COR-L47 (cell line): ENCODE data around the gene COA7.
A peak's percentile ranks its signal among the peaks of the same experiment; 100 is the strongest.
"Not testable (repeated sequence)": the region's sequence is repeated elsewhere in the genome, so short reads cannot be mapped to it uniquely, and the experiment has no call there.

Experiments
- DNase-seq: peaks from one replicate; lab custom pipeline; 2025; lab: John Stamatoyannopoulos, UW

Gene COA7

GRCh38 chr1:52697795-52698674 lies at the start of gene COA7:
COA7 (minus strand) TSS chr1:52698347; CDS start chr1:52698326, 21 bp downstream.
- peak; percentile 87 for DNase-seq

GRCh38 chr1:52747450-52747849 lies 49.3 kb upstream of the COA7 start:
- DNase-seq, result no peak

- DNase-seq, result no peak
These were observed 48.0 kb upstream of the COA7 start for GRCh38 chr1:52746189-52746588.

- no peak for DNase-seq
These were observed 43.1 kb upstream of the COA7 start for GRCh38 chr1:52741259-52741658.

- DNase-seq, result no peak
These were observed 41.7 kb upstream of the COA7 start for GRCh38 chr1:52739699-52740467.

- no peak for DNase-seq
These were observed 40.7 kb upstream of the COA7 start for GRCh38 chr1:52738893-52739292.

GRCh38 chr1:52738148-52738547 lies 40.0 kb upstream of the COA7 start:
- no peak for DNase-seq

- not testable (repeated sequence) for DNase-seq
These were observed 37.2 kb upstream of the COA7 start for GRCh38 chr1:52735371-52735770.

GRCh38 chr1:52733368-52733767 lies 35.2 kb upstream of the COA7 start:
- no peak for DNase-seq

GRCh38 chr1:52727956-52728656 lies 30.0 kb upstream of the COA7 start:
- no peak for DNase-seq

- DNase-seq, result no peak
These were observed 29.0 kb upstream of the COA7 start for GRCh38 chr1:52727114-52727586.

GRCh38 chr1:52726265-52727113 lies 28.3 kb upstream of the COA7 start, which contains the start of gene ZYG11B:
ZYG11B (plus strand) TSS chr1:52726453; CDS start chr1:52726654, 201 bp downstream.
- peak; percentile 87 for DNase-seq

- no peak for DNase-seq
These were observed 27.7 kb upstream of the COA7 start for GRCh38 chr1:52725903-52726264.

- no peak for DNase-seq
These were observed 25.1 kb upstream of the COA7 start for GRCh38 chr1:52723260-52723659.

- not testable (repeated sequence) for DNase-seq
These were observed 17.1 kb upstream of the COA7 start for GRCh38 chr1:52715296-52715695.

- no peak for DNase-seq
These were observed 15.4 kb upstream of the COA7 start for GRCh38 chr1:52713590-52713989.

- DNase-seq, result no peak
These were observed 10.9 kb upstream of the COA7 start for GRCh38 chr1:52709016-52709415.

GRCh38 chr1:52707927-52708655 lies 9.9 kb upstream of the COA7 start:
- no peak for DNase-seq

- no peak for DNase-seq
These were observed 9.1 kb upstream of the COA7 start for GRCh38 chr1:52706941-52707926.
